ENCODE results near the gene IFT122.

GRCh38 chr3:129487183-129487867 is 47.3 kb downstream of the IFT122 start:
- no peak for TF ChIP-seq CTCF (conservative IDR thresholded peaks at IDR 0.05; ENCODE audit: low read depth in 2 of 2)
- no peak for TF ChIP-seq EZH2phosphoT487 (IDR thresholded peaks at IDR 0.05; ENCODE audit: unreplicated experiment)
- no peak for TF ChIP-seq REST (IDR thresholded peaks at IDR 0.05; ENCODE audit: unreplicated experiment)
- TF ChIP-seq ZNF331 (CRISPR knock-in tag; IDR thresholded peaks at IDR 0.05; ENCODE audit: low read depth), result no peak
- TF ChIP-seq STAT1 (IDR thresholded peaks at IDR 0.05; ENCODE audit: unreplicated experiment), result no peak
- no peak for TF ChIP-seq EZH2 (IDR thresholded peaks at IDR 0.05; ENCODE audit: low read depth, unreplicated experiment)
- TF ChIP-seq JUNB (IDR thresholded peaks at IDR 0.05; ENCODE audit: unreplicated experiment), result no peak
- no peak for TF ChIP-seq POLR2AphosphoS5 (IDR thresholded peaks at IDR 0.05; ENCODE audit: low read depth)
- no peak for TF ChIP-seq ETS1 (IDR thresholded peaks at IDR 0.05)
